GM19455 (cell line): Measurements from ENCODE around the gene ADIG.
"Not testable (repeated sequence)": the region's sequence is repeated elsewhere in the genome, so short reads cannot be mapped to it uniquely, and the experiment has no call there.

Experiments used
- ATAC-seq: cut with Tn5 transposase; IDR thresholded peaks from one replicate; pipeline ENCODE4 v1.9.1; 2021; ENCODE audit not compliant: unreplicated experiment

The ADIG gene

DNA sequence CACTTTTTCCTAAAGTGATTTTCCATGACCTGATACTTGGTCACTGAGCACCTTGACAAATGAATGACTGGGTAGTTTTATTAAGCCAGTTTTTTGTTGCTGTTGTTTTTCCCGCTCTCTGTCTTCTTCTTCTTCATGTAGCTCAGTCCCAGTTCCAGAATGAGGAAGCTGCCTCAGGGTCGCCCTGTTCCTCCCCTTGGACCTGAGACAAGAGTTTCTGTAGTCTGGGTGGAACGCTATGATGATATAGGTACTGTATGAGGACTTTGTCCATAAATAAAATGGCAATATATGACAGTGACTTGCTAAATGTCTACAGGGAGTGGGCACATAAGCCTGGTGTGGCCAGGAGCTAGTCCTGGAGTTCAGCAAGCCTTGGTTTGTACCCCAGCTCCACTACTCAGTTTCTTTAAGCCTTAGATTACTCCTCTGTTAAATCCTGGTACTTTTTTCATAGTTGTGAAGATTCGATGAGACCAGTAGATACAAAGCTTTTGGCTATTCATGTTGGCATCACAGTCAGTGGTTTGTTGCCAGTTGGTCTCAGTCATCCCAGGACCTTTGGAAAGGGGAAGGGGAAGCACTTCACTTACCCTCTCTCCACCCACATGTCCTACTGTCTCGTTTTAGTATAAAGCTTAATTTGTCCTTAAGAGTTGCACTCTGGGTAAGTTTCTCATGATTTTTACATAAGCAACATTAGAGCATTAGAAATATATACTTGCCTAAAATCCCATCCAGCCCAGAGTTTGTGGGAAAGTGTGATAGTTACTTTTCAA lies 11.1 kb upstream of the ADIG start:
- ATAC-seq = no peak

DNA sequence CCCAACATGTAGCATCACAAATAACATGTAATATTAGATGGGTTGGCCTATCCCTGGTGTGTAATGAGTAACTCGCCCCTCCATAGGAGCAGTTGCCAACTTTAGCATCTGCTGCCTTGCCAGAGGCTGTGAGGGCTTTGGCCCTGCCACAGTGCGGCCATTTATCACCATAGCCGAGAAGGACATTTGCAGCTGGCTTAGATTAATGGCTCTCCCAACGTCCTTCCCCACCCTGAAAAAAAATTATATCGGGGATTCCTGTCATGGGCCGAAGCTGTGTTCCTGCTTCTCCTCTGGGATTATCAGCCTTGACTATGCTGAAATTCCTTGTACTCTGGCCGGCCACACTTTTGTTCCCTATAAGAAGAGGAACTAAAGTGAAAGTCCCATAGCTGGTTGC lies 7.6 kb upstream of the ADIG start:
- no peak for ATAC-seq

- no peak for ATAC-seq
These were observed 1.6 kb upstream of the ADIG start for GRCh38 chr20:38579219-38579910.

DNA sequence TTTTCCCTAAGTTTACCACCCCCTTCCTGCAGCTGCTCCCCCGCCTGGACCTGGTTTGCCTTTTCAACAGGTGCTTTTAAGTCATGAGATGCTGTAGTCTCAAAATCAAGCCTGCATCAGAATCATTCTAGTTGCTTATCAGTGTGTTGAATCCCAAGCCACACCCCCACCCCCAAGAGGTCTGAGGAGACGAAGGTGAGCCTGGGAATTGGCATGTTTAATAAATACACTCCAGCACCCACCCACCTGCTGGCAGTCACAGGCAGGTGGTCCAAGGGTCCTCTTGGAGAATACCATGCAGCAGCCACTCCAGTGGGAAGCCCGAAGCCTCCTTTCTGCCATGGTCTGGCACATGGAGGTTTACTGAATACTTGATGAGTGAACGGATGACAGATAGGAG lies 1.1 kb upstream of the ADIG start:
- ATAC-seq = no peak

- ATAC-seq = no peak
These were observed 897 bp downstream of the ADIG start for GRCh38 chr20:38581830-38582358.

- ATAC-seq = no peak
These were observed 2.3 kb downstream of the ADIG start for GRCh38 chr20:38583306-38583705.

- no peak for ATAC-seq
These were observed 3.2 kb downstream of the ADIG start for GRCh38 chr20:38584099-38584763.

- no peak for ATAC-seq
These were observed 4.6 kb downstream of the ADIG start for GRCh38 chr20:38585404-38586180.

DNA sequence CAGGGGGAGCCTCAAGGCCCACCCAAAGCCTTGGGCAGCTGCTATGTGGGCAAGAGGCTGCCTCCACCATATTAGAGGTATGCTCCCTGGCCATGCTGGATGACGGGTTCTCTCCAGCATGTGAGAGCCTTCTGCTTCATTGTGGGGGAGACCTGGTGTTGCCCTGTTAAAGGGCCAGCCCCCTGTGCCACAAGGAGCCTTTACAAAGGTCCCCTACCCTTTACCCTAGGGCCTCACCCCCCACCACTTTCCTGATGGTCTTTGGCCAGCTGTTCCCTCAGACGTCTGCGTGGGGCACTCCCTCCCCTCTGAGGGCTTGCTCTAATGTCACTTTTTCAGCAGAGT lies 5.2 kb downstream of the ADIG start:
- ATAC-seq = no peak

DNA sequence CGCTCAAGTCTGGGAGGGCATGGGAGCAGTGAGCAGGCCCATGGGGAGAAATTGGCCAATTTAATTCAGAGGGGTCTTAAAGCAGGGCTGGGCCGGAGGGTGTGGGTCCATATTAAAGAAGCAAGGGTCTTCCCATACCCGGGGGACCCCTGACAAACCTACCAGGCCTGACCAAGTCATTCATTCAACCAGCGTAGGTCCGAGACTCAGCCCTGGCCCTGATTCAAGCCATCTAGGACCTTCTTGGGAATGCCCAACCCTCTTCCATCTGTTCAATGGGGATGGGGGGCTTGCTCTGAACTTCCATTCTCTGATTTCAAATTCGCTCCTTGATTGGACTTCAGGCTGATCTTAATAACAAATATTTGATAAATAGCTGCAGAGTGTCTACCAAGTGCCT lies 7.3 kb downstream of the ADIG start:
- ATAC-seq = no peak

DNA sequence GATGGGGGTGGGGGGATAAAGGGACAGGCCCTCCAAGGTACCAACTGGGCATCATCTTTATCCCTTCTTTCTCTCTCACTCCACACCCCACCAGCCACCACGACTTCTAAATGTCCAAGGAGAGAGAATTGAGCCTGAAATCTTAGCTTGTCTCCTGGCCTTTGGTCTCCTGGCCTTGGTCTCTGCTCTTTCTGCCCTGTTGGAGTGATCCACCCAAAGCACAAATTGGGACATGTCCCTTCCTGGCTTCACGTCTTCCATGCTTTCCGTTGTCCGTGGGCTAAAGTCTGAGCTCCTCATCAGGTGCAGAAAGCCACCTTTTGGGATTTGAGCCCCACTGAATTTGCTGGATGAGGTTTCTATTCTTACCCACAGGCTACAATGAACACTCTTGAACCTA lies 8.4 kb downstream of the ADIG start:
- ATAC-seq = no peak

GRCh38 chr20:38589967-38590675 lies 9.1 kb downstream of the ADIG start:
- ATAC-seq = no peak

DNA sequence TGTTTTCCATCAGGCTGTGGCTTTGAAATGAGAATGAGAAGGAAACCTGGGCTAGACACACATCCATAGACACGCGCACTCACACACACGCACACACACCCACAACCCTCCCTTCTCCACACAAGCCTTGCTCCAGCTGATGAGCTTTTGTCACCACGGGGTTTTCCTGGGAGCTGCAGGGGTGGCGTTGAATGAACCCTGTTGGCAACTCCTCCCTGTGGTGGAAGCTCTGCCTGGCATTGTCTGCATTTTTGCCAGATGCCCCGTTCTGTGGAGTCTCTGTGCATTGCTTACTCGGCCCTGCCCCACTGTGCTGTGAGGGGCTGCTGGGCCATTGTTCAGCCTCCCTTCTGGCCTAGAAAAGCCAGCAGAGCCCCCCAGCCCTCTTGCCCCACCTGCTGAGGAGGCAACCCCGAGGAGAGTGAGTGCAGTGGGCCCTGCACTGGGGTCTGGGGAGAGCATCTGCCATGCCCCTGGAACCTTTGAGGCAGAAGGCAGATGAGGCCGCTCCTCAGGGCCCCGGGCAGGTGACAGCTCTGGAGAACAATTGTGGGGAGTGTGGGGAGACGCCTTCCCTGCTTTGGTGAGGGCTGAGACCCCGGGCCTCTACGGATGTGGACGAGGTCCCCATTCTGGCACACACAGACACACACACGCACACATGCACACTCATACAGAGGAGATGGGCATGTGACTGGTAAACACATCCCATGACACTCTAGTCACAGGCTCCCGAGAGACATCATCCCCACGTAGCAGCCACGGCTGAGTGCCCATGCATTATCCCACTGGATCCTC lies 9.9 kb downstream of the ADIG start:
- no peak for ATAC-seq

DNA sequence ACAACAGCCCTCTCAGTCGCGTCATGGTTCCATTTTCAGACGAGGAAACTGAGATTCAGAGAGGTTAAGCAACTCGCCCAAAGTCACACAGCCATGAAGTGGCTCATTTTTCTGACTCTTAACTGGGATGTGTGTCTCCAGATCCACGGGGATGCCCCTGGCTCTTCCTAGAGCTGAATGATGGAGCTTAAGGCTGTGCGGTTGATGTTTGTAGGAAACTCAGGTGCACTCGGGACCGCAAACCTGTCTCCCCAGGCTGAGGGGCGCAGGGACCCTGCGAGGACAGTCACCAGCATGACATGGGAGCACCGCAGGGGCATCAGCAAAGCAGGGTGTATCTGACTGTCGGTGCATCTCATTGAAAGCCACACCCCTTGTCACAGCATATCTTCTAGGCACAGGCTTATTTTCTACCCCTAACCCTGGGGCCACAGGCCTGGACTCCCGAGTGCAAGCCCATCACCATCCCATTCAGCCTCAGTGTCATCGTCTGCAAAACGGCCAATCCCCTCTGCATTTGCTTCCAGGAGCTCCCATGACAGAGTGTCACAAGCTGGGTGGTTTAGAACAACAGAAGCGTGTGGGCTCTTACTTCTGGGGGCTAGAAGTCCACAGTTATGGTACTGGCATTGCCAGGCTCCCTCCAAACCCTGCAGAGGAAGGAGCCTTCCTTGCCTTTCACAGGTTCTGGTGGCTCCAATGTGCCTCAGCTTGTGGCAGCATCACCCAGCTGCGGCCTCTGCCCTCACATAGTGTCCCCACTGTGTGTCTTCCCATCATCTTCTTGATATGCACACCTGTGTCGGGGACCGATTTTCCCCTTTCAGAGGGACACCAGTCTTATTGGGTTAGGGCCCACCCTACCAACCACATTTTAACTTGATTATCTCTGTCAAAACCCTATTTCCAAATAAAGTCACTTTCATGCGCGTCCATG lies 10.7 kb downstream of the ADIG start:
- no peak for ATAC-seq

GRCh38 chr20:38592411-38592790 lies 11.4 kb downstream of the ADIG start:
- ATAC-seq = not testable (repeated sequence)

DNA sequence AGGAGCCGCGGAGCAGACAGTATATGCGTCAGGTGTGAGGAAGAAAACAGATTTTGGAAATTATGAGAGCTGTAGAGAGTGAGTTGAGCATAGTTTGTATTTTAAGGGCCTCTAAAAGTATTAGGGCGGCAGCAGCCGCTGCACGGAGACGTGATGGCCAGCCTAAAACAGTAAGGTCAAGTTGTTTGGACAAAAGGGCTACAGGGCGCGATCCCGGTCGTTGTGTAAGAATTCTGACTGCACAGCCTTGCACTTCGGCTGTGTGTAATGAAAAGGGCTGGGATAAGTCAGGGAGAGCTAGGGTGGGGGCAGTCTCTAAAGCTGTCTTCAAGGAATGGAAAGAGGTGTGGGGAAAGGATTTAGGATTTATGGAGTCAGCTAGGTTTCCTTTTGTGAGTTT lies 13.3 kb downstream of the ADIG start:
- ATAC-seq = not testable (repeated sequence)

GRCh38 chr20:38595886-38596285 lies 14.9 kb downstream of the ADIG start:
- ATAC-seq = not testable (repeated sequence)

GRCh38 chr20:38599410-38599882 lies 18.4 kb downstream of the ADIG start:
- no peak for ATAC-seq

DNA sequence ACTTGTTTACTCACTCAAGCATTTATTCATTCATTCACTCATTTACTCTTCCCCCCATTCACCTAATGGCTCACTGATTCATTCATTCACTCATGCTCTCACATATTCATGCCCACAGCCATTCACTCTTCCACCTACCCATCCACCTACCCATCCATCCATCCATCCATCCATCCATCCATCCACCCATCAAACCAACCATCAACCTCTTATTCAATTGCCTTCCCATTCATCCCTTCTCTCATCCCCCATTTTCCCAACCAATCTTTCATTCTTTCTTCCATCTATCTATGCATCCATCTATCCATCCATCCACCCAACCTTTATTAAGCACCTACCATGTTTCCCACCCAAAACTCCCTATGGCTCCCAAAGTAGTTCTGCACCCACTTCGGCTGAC lies 19.1 kb downstream of the ADIG start:
- ATAC-seq = no peak
